HG02678 (cell line): ENCODE results near the gene SLC35F3.

Experiments
- ATAC-seq: cut with Tn5 transposase; IDR thresholded peaks from one replicate; pipeline ENCODE4 v1.9.1; 2021; ENCODE audit warnings: mild to moderate bottlenecking, moderate library complexity; ENCODE audit not compliant: unreplicated experiment

The SLC35F3 gene

DNA sequence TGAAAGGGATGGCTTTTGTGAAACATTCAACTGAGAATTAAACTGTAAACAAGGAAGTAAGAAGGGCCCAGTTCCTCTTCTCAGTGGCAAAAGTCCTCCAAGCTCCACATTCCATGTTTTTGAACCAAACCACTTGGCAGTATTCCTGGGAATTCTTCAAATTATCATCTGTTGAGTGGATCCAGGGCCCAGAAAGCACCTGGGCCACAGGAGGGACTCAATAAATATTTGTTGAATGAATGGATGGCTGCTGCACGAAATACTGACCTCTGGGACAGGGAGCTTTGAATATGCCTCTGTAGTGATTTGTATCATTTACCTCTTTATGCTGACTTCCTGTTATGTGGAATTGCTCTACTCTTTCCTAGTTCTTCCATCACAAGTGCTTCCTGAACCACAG lies 4.7 kb downstream of the SLC35F3 start:
- ATAC-seq, result no peak

DNA sequence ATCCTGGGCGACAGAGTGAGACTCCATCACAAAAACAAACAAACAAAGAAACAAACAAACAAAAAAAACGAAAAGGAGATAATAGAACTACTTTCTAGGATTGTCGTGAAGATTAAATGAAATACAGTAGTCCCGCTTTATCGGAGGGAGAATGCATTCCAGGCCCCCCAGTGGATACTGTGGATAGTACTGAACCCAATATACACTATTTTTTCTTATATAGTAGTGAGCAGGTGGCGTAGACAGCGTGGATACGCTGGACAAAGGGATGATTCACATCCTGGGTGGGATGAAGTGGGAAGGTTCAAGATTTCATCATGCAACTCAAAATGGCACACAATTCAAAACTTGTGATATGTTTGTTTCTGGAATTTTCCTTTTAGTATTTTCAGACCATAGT lies 8.0 kb downstream of the SLC35F3 start:
- no peak for ATAC-seq

DNA sequence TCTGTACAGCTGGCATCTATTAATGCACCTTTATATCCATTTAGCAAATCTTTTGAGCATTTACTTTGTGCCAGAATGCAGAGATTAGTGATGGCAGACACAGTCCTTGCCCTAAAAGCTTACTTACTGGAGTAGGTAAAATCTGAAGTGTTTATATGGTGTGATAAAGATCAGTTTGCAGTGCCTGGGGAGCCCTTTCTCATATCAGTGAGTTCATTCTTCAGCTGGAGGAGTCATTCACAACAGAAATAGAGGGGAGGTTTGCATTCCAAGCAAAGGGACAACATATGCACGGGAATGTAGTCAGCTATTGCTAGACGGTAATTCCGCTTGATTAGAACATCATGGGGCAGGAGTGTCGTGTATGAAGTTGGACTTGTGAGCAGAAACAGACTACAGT lies 8.4 kb downstream of the SLC35F3 start:
- ATAC-seq, result no peak

DNA sequence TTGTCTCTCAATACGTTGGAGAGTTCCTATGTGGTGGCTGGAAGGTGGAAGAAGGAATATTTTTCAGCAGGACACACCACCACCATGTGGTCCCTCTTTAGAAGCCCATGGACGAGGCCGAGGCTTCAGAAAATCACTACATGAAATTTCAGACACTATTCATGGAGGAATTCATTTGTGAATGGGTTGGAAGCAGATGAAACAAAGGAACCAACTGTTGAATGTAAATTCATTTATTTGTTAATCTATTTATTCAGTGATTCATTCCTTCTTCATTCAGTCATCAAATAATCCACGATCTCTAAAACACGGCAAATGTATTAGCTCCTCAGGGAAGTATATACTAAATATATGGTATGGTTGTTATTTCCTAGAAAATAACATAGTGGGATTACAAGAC lies 12.2 kb downstream of the SLC35F3 start:
- ATAC-seq, result no peak

DNA sequence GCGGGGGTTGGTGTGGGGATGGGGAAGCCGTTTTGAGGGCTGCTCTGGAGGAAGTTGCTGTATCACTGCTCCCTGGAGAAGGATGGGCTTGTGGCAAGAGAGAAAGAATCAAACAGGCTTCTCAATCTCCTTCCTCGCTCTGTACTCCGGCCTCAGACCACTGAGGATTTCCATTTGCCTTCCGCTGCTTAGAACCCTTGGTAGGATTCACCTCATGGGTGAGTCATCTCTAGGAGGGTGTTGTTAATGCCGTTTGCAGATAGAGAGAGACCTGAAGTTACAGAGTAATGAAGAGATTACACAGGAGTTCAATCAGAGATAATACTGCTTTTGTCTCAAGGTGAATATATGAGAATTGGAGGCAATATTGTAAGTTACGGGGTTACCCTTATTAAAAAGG lies 15.3 kb downstream of the SLC35F3 start:
- no peak for ATAC-seq

DNA sequence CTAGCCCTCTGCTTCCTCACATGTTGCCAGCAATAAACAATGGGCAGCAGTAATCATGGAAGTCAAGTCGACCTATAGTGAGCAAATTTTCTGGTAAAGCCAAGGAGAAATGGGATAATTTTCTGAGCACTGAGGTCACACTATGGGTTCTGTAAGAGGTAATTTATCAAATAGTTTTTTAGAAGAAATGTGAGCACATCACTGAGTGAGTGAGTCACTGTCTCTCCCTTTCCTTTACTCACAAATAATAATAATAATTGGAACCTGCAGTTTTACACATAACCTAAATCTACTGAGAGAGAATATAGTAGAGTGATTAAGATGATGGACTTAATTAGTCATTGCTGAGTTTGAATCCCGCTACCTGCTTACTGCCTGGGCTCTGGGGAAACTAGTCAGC lies 23.6 kb downstream of the SLC35F3 start:
- ATAC-seq, result no peak

DNA sequence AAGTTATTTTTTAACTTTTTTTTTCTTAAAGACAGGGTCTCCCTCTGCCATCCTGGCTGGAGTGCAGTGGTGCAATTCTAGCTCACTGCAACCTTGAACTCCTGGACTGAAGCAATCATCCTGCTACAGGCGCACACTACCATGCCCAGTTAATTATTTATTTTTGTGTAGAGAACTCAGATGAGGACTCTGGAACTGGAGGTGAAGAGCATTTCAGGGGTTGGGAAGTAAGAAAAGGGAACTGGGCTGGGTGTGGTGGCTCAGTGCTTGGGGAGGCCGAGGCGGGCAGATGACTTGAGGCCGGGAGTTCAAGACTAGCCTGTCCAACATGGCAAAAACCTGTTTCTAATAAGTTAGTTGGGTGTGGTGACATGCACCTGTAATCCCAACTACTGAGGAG lies 28.9 kb downstream of the SLC35F3 start:
- no peak for ATAC-seq

DNA sequence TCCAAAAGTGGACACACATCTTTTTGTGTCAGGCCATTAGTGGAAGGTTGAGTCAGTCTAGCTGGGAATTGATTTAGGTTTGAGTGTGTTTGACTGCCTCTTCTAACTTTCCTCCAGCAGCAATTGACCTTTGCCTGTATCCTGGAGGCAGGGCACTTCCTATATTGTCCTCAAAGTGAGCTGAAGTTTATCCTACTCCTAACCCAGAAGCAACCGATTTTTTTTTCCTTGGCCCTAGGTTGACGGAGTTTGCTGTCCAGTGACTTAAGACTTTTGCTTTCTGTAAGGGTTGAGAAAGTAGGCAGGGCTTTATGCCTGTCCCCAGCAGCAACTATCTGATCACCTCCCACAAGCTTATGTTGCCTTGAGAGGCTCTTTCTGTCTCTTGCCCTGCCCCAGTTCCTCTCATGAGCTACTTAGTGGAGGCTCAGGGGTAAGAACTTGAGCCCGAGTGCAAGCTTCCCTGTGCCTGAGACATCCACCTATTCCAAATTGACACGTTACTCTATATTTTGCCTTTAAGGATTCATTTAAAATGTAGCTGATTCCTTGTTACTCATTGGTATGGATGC lies 30.9 kb downstream of the SLC35F3 start:
- ATAC-seq, result no peak

DNA sequence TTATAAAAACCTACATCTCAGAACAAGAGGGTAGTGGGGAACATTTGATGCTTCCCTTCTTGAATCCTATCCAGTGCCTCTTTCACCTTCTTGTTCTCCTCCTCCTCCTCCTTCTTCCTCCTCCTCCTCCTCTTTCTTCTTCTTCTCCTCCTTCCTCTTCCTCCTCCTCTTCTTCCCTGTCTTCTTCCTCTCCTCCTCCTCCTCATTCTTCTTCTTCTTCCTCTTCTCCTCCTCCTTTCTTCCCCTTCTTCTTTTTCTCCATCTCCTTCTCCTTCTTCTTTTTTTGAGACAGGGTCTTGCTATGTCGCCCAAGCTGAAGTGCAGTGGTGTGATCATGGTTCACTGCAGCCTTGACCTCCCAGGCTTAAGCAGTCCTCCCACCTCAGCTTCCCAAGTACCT lies 31.9 kb downstream of the SLC35F3 start:
- ATAC-seq, result no peak

DNA sequence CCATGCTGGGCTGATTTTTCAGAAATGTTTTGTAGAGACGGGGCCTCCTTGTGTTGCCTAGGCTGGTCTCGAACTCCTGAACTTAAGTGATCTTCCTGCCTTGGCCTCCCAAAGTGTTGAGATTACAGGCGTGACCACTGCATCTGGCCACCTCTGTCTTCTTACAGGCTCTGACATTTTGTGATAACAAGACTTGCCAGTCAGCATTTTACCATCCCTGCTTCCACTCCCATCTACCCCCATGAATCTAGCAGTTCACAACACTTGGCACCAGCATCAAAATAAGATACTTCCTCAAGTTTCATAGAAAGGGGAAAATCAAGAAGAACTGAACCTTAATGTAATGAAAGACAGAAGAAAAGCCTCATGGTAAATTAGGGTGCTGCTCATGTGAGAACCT lies 32.4 kb downstream of the SLC35F3 start:
- no peak for ATAC-seq

DNA sequence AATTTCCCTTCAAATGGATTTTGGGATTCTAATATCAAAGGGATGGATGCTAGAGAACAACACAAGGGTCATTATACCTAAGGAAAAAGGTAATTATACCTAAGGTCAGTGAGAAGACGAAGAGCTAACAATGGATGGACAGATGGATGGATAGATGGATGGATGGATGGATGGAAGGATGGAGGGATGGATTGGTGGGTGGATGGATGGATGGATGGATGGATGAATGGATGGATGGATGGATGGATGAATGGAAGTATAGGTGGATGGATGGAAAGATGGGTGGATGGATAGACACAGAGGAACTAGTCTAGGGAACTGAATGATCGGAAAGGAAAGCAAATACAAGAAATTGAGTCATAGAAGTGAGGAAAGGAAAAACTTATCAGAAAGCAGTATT lies 34.0 kb downstream of the SLC35F3 start:
- no peak for ATAC-seq

DNA sequence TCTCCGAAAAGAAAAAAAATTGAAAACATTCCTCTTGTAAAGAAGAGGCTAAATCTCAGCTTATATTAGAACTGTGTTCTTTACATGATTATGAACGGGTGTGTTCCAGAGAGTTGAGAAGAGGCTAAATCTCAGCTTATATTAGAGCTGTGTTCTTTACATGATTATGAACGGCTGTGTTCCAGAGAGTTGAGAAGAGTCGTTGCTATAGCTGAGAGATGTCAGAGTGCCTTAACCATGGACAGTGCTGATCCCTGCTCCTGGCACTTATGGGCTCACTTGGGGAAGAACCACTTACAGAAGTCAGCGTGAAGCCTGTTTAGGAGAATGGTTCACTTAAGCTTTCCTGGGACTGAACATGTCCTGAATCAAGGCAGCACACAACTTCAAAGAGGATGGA lies 35.0 kb downstream of the SLC35F3 start:
- ATAC-seq, result no peak

DNA sequence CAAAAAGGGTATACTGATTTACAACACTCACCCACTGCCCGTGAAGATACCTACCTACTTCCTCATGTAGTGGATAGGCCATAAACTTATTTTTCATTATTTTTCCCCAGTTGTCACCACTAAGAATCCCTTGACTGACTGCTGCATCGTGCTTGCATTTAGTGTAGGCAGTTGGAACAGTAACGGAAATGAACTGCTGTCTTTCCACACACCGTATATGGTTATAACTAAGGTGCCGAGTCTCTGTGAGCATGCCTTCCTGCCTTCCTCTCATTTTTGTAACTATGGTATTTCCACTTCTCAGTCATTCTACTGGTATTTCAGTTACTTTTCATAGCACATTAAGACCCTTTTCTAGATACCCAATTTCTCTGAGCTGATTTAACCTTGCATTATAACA lies 36.4 kb downstream of the SLC35F3 start:
- no peak for ATAC-seq

DNA sequence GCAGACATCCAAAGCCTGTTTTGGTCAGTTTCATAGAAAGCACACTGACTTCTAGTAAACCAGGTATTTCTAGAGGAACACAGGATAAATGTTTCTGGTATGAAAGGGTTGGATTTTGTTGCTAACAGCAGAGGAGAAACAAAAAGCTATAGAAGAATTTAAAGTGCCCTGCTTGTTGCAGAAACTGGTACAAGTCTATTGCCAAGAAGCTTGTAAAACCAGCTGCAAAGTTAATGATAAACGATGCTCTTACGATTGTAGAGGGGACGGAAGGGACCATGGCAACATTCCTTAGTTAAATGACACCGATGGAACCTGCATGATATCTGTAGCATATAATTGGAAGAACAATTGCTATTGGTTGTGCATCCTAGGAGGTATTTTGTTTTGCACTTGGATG lies 40.1 kb downstream of the SLC35F3 start:
- ATAC-seq, result no peak

DNA sequence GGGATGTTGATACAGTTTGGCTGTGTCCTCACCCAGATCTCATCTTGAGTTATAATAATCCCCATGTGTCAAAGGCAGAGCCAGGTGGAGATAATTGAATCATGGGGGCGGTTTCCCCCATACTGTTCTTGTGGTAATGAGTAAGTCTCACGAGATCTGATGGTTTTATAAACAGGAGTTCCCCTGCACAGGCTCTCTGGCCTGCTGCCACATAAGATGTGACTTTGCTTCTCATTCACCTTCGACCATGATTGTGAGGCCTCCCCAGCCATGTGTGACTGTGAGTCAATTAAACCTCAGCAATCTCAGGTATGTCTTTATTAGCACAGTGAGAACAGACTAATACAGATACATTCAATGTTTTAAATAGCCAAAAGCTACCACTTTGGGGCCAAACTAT lies 41.1 kb downstream of the SLC35F3 start:
- no peak for ATAC-seq

DNA sequence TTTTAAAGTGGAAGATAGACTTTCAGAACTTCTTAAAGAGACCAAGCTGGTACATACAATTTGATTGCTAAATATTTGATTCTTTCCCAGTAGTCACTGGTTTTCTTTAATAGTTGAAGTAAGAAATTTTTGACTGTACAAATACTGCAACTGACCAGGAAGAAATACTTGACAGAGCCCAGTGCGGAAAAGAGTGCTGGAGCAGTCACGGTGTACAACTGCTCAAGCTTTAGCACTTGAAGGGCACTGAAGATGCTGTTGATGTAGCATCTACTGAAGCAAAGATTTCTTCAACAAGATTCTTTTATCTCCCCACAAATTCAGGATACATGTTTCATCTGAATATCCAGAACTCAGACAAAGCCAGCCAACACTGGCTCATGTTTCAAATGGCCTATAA lies 41.5 kb downstream of the SLC35F3 start:
- no peak for ATAC-seq

DNA sequence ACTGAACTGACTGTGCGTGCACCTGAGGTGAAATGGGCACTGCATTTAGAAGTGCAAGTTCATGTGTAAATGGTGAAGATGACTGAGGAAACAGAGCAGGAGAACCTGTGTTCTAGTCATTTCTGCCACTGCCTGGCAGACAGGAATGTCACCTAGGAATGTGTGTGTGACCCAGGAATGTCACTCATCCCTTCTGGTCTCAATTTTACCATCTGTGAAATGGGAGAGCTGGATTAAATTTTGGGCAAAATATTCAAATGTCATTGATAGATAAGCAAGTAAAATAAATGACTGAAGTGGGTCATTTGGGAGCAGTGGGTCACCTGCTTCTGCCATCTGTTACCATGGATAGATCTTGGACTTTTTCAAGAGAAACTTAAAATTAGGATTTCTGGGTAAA lies 42.2 kb downstream of the SLC35F3 start:
- ATAC-seq, result no peak

DNA sequence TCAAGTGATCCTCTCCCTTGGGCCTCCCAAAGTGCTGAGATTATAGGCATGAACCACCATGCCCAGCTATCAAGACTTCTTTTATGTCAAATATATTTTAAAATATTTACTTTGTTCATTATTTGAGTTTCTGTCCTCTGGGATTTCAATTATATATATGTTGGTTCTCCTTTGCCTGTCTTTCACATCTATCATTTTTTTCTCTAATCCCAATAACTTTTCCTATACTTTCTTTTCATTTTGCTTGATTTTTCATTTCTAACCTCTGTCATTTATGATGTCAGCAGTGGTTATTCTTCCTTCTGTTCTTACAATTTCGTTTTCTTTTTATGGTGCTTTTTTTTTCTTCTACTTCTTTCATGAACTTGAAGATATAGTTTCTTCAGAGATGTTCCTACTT lies 47.3 kb downstream of the SLC35F3 start:
- ATAC-seq, result no peak

DNA sequence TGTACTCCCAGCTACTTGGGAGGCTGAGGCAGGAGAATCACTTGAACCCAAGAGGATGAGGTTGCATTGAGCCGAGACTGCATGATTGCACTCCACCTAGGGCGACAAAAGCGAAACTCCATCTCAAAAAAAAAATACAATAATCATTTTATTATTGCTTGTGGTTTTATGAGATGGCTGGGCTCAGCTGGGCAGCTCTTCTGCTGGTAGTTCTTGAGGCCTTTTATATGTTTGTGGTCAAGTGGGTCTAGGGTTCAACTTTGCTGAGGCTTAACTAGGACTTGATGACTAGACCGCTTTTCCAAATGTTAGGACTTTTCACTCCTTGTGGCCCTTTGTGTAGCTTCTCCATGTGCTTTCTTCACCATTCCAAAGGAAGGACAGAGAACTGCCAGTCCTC lies 53.2 kb downstream of the SLC35F3 start:
- ATAC-seq, result no peak

DNA sequence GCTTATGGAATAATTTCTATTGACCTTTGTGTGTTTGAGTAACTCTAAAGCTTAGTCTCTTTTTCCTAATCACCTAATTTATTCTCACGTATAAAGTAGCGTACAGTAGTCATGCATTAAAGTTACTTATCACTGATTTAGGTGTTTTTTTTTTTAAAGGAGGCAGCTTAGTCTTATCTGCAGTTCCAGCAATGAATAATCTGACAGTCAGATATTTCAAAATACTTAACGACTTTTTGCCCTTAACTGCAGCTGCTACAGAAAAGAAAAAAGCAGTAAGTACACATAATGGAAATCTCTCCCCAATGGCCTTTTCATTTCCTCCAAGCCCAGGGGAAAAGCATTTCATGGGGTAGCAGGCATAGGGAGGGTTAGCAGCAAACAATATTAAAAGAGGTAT lies 54.6 kb downstream of the SLC35F3 start:
- no peak for ATAC-seq

DNA sequence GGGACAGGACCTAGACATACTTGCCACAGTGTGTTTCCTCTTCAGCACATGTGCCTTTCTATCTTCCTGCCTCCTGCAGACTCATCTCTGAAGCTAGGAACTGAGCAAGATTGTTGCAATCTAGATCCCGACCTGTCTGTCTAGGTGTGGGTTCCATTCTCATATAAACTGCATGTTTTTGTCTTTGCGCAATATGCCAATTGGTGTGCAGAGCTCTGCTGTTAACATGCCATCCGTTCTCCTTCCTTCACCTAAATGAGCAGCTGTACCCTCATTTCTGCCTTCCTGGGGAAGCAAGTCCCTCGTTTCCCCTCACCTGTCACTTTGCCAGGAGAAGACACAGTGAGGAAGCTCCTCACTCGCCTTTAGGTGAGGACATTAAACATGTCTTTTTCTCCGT lies 55.5 kb downstream of the SLC35F3 start:
- no peak for ATAC-seq

DNA sequence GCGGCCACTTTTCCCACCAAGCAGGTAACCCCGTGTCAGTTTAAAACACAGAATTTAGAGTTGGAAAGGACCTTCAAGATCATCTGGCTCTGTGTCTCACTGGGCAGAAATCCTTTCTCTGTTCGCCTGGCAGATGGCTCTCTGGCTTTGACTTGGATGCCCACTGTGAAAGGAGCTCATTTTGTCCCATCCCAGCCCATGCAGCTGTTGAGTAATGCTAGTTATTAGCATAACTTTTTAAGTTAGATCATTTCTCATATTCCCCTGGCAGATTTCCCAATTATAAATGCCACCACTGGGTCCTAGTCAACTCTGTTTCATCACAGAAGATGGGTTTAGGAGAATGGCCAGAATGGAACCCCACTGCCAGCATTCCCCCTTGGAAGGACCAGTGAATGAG lies 55.9 kb downstream of the SLC35F3 start:
- ATAC-seq, result no peak

DNA sequence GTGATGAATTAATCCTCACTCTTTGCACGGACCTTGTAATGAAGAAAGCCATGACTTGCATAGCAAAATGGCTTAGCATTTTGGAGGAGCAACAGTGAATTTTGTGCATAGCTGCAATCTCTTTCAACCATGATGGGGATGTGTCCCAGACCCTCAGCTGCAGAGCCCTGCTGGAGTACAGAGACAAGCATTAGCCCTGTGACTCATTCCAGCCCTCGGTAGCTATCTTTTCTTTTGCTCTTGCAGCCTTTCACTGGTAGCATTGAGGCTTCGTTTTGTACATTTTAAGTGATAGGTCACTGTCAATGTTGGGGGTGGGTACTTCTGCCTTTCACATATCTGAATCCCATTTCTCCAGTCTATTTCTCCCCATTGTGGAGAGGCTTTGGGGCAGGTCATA lies 58.4 kb downstream of the SLC35F3 start:
- ATAC-seq, result no peak

DNA sequence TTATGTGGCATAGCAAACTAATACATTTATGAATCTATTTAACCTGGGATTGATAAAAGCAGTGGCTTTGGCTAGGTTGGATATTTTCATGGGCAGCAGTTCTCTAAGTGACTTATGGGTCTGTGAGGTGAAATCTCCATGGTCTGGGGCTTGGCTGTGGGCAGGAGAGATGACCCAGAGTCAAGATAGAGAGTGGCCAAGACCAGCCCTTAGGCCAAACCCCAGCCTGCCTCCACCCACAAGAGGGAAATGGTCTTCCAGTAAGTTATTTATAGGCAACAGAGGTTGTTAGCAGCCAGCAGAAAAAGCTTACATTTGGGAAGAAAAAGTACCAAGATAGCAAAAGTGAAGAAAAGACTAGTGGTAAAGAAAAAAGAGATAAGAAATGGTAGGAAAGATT lies 61.4 kb downstream of the SLC35F3 start:
- no peak for ATAC-seq
